PFSK-1 (cell line): ENCODE data around the gene PGAM5.

Source experiments
- SIN3A ChIP-seq: IDR thresholded peaks from 2 replicates; pipeline ENCODE4 v1.6.1; 2012; ENCODE audit warnings: mild to moderate bottlenecking, low read length, moderate library complexity, borderline replicate concordance; ENCODE audit not compliant: insufficient read depth
- TAF1 ChIP-seq: IDR thresholded peaks from 2 replicates; pipeline ENCODE4 v1.6.1; 2012; ENCODE audit warnings: low read length, control low read depth, borderline replicate concordance; ENCODE audit not compliant: insufficient read depth

DNA sequence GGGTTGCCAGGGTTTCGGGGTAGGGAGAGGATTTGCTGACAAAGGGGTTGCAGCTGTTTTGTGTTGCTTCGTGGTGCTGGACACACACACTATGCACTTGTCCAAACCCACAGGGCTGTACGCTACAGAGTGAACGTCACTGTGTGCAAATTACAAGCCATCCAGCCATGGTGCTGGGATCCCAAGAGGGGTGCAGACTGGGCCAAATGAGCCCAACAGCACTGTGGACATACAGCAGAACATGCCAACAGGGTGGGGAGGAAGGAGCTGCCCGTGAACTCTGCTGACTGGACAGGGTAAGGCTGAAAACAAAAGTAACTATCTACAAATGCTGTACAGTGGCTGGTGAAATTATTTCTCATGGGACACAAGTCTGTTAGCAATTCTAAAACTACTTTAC, 48.7 kb upstream of the PGAM5 start:
- TF ChIP-seq TAF1 (no peak), SIN3A (no peak)
